HL-60/S4 (cell line): ENCODE measurements around the gene MLH3.

Experiments
- in situ Hi-C: fragments of 300-500 bp; cut with MboI; formaldehyde crosslinking; loops from 2 replicates; pipeline ENCODE4 v1.14.3; 2022; ENCODE audit warnings: low sequenced_read_pairs

The MLH3 gene

GRCh38 chr14:74975059-74975810, 76.0 kb downstream of the MLH3 start:
- in situ Hi-C loops, result no loop called here

- in situ Hi-C loops, result no loop called here
Measured at GRCh38 chr14:74974364-74975058, 76.8 kb downstream of the MLH3 start.

GRCh38 chr14:74973905-74974363, 77.3 kb downstream of the MLH3 start:
- in situ Hi-C loops, result no loop called here

- in situ Hi-C loops, result no loop called here
Measured at GRCh38 chr14:74973003-74973653, 78.1 kb downstream of the MLH3 start.

GRCh38 chr14:74968811-74969210, 82.5 kb downstream of the MLH3 start:
- in situ Hi-C loops, result no loop called here

- in situ Hi-C loops, result no loop called here
Measured at GRCh38 chr14:74965486-74966153, 85.6 kb downstream of the MLH3 start.

- in situ Hi-C loops, result no loop called here
Measured at GRCh38 chr14:74964787-74965485, 86.3 kb downstream of the MLH3 start.
